H1 (cell line): Measurements from ENCODE around the gene RAB4B. TPM values are rescaled to one million over a fixed set of nuclear protein-coding genes. Genes with fewer than 3 reads are reported as not detected.

Experiments used
- CTCF ChIA-PET: fragments of 300-600 bp; sonication (Branson Sonifier 250); formaldehyde crosslinking; loops from one replicate; lab custom pipeline; 2021; ENCODE audit not compliant: partially characterized antibody; lab: Charles Lee
- POLR2A ChIA-PET: fragments of 300-600 bp; sonication (Branson Sonifier 250); formaldehyde crosslinking; loops from one replicate; lab custom pipeline; 2021; ENCODE audit warnings: inconsistent platforms; ENCODE audit not compliant: partially characterized antibody; lab: Charles Lee
- DNase-seq, 2 experiments: peaks; one replicate each; pipeline versions ENCODE4 v3.0.0 to v3.0.0-alpha.2; 2010 to 2022; ENCODE audit warnings: low spot score in 2 of 2, low read depth in 1 of 2, mixed read lengths in 1 of 2
- FAIRE-seq: peaks from 2 replicates; lab custom pipeline; 2011; peaks lifted over from hg19 to GRCh38; lab: Jason Lieb, UNC
- H2AFZ ChIP-seq: 2 replicates; pipeline ENCODE4 v1.8.1; 2012; ENCODE audit warnings: low read length, inconsistent platforms
- H2AK5ac ChIP-seq: 2 replicates; pipeline ENCODE4 v1.6.1; 2013; ENCODE audit warnings: low read depth, low read length
- H2BK120ac ChIP-seq: replicated peaks from 2 replicates; pipeline ENCODE3; 2013; ENCODE audit warnings: low read depth, low read length, inconsistent platforms
- H2BK12ac ChIP-seq: 2 replicates; pipeline ENCODE4 v1.6.1; 2013; ENCODE audit warnings: low read depth, low read length
- H2BK15ac ChIP-seq: 2 replicates; pipeline ENCODE4 v1.6.1; 2013; ENCODE audit warnings: low read length
- H2BK20ac ChIP-seq: 2 replicates; pipeline ENCODE4 v1.6.1; 2013; ENCODE audit warnings: low read length
- H2BK5ac ChIP-seq: 2 replicates; pipeline ENCODE4 v1.6.1; 2013; ENCODE audit warnings: low read depth, low read length
- H3K14ac ChIP-seq: 2 replicates; pipeline ENCODE4 v1.6.1; 2013; ENCODE audit warnings: inconsistent platforms; ENCODE audit not compliant: insufficient read length
- H3K18ac ChIP-seq: 2 replicates; pipeline ENCODE4 v1.6.1; 2013; ENCODE audit warnings: low read length; ENCODE audit errors: extremely low read depth
- H3K23ac ChIP-seq: 2 replicates; pipeline ENCODE4 v1.6.1; 2013; ENCODE audit warnings: inconsistent platforms; ENCODE audit not compliant: insufficient read length
- H3K23me2 ChIP-seq: 2 replicates; pipeline ENCODE4 v1.6.1; 2013; ENCODE audit warnings: low read depth, low read length
- H3K27ac ChIP-seq: 2 replicates; pipeline ENCODE4 v1.6.1; 2011; ENCODE audit warnings: low read depth, low read length, inconsistent platforms
- H3K27me3 ChIP-seq, 4 experiments: replicated peaks in 1 of 4; 1 replicate in 1 of 4; 2 replicates in 3 of 4; pipeline versions ENCODE4 v1.6.1 to v1.8.1; 2011 to 2013; ENCODE audit warnings: low read length in 3 of 4, mild to moderate bottlenecking in 3 of 4, inconsistent platforms in 2 of 4, mixed read lengths in 2 of 4, moderate library complexity in 1 of 4; ENCODE audit not compliant: control insufficient read depth in 3 of 4, insufficient read depth in 3 of 4; ENCODE audit errors: extremely low read depth in 1 of 4
- H3K36me3 ChIP-seq, 4 experiments: 2 replicates each; pipeline versions ENCODE4 v1.6.1 to v1.8.1; 2011 to 2013; ENCODE audit warnings: mild to moderate bottlenecking in 4 of 4, low read length in 3 of 4, moderate library complexity in 2 of 4, control low read depth in 1 of 4, inconsistent platforms in 1 of 4; ENCODE audit not compliant: insufficient read depth in 4 of 4, control insufficient read depth in 2 of 4
- H3K4ac ChIP-seq: replicated peaks from 2 replicates; pipeline ENCODE3; 2013; ENCODE audit warnings: low read length, low read depth, mixed read lengths, inconsistent platforms; ENCODE audit not compliant: insufficient read length
- H3K4me1 ChIP-seq, 4 experiments: replicated peaks in 1 of 4; 1 replicate in 1 of 4; 2 replicates in 3 of 4; pipeline versions ENCODE4 v1.6.1 to v1.8.1; 2011 to 2013; ENCODE audit warnings: low read length in 3 of 4, inconsistent platforms in 2 of 4, mixed read lengths in 1 of 4; ENCODE audit not compliant: insufficient read depth in 4 of 4, control insufficient read depth in 3 of 4
- H3K4me2 ChIP-seq, 2 experiments: 2 replicates each; pipeline versions ENCODE4 v1.6.1 to v1.8.1; 2011 to 2013; ENCODE audit warnings: low read depth in 2 of 2, low read length in 2 of 2, control low read depth in 1 of 2, inconsistent platforms in 1 of 2, mild to moderate bottlenecking in 1 of 2; ENCODE audit not compliant: insufficient read depth in 1 of 2
- H3K4me3 ChIP-seq, 4 experiments: fragments of 200-600, 300-600 bp in 1 of 4; sonication (generic), shearing (Covaris generic), sonication (Bioruptor Twin) in 1 of 4; 2 replicates each; pipeline versions ENCODE4 v1.5.1 to v1.8.1; 2011 to 2016; ENCODE audit warnings: low read length in 4 of 4, low read depth in 3 of 4, control low read depth in 2 of 4, inconsistent platforms in 2 of 4, mild to moderate bottlenecking in 2 of 4, mixed read lengths in 1 of 4, moderate library complexity in 1 of 4; ENCODE audit not compliant: insufficient read depth in 2 of 4; ENCODE audit errors: extremely low read depth in 1 of 4
- H3K56ac ChIP-seq: replicated peaks from 2 replicates; pipeline ENCODE3; 2013; ENCODE audit warnings: low read depth, mild to moderate bottlenecking, mixed read lengths, low read length, inconsistent platforms; ENCODE audit not compliant: insufficient read length
- H3K79me1 ChIP-seq: 2 replicates; pipeline ENCODE4 v1.6.1; 2013; ENCODE audit warnings: low read depth, low read length, control low read depth
- H3K79me2 ChIP-seq, 2 experiments: 2 replicates each; pipeline versions ENCODE4 v1.6.1 to v1.8.1; 2012 to 2013; ENCODE audit warnings: low read length in 2 of 2, mild to moderate bottlenecking in 2 of 2, inconsistent platforms in 1 of 2; ENCODE audit not compliant: insufficient read depth in 2 of 2, control insufficient read depth in 1 of 2
- H3K9ac ChIP-seq, 4 experiments: replicated peaks in 1 of 4; 1 replicate in 1 of 4; 2 replicates in 3 of 4; pipeline versions ENCODE4 v1.6.1 to v1.8.1; 2011 to 2013; ENCODE audit warnings: low read depth in 3 of 4, low read length in 3 of 4, control low read depth in 2 of 4, mild to moderate bottlenecking in 2 of 4, moderate library complexity in 2 of 4, inconsistent platforms in 1 of 4; ENCODE audit errors: extremely low read depth in 1 of 4
- H3K9me3 ChIP-seq, 2 experiments: 2 replicates each; pipeline versions ENCODE4 v1.6.1 to v1.8.1; 2012 to 2013; ENCODE audit warnings: mild to moderate bottlenecking in 2 of 2, moderate library complexity in 2 of 2, control low read depth in 1 of 2, inconsistent platforms in 1 of 2, low read depth in 1 of 2, low read length in 1 of 2, mixed read lengths in 1 of 2; ENCODE audit not compliant: insufficient read depth in 2 of 2
- H4K20me1 ChIP-seq, 2 experiments: replicated peaks in 1 of 2; 2 replicates each; pipeline versions ENCODE3 to v1.8.1; 2011 to 2013; ENCODE audit warnings: inconsistent platforms in 2 of 2, low read length in 2 of 2, mild to moderate bottlenecking in 1 of 2; ENCODE audit not compliant: insufficient read depth in 2 of 2, control insufficient read depth in 1 of 2
- H4K5ac ChIP-seq: 2 replicates; pipeline ENCODE4 v1.6.1; 2013; ENCODE audit warnings: low read length, low read depth, mixed read lengths, inconsistent platforms; ENCODE audit not compliant: insufficient read length
- H4K8ac ChIP-seq: 2 replicates; pipeline ENCODE4 v1.8.0; 2013; ENCODE audit warnings: mild to moderate bottlenecking, moderate library complexity, low read length, inconsistent platforms; ENCODE audit not compliant: insufficient read depth; ENCODE audit errors: extremely low read depth
- H4K91ac ChIP-seq: replicated peaks from 2 replicates; pipeline ENCODE3; 2013; ENCODE audit warnings: low read length, mixed read lengths, inconsistent platforms; ENCODE audit not compliant: insufficient read length
- ASH2L ChIP-seq: fragments of 200-600, 300-600 bp; sonication (generic); IDR thresholded peaks from one replicate; pipeline ENCODE4 v1.7.1; 2017; ENCODE audit warnings: low read length
- BACH1 ChIP-seq: IDR thresholded peaks from 2 replicates; pipeline ENCODE4 v1.6.1; 2012; ENCODE audit warnings: low read length, improper control_type of control experiment
- BRCA1 ChIP-seq: IDR thresholded peaks from 2 replicates; pipeline ENCODE4 v1.6.1; 2012; ENCODE audit warnings: low read depth, low read length, improper control_type of control experiment
- CHD1 ChIP-seq: IDR thresholded peaks from 2 replicates; pipeline ENCODE4 v1.6.1; 2012; ENCODE audit warnings: low read depth, low read length, improper control_type of control experiment
- CHD2 ChIP-seq: IDR thresholded peaks from 2 replicates; pipeline ENCODE4 v1.6.1; 2012; ENCODE audit warnings: low read length, improper control_type of control experiment
- EZH2 ChIP-seq: fragments of 200-600 bp; sonication (generic); IDR thresholded peaks from 2 replicates; pipeline ENCODE4 v1.7.1; 2012; ENCODE audit warnings: low read depth, mild to moderate bottlenecking, moderate library complexity, low read length, inconsistent platforms; ENCODE audit not compliant: severe bottlenecking
- FOSL1 ChIP-seq: IDR thresholded peaks from 2 replicates; pipeline ENCODE4 v1.6.1; 2011; ENCODE audit warnings: mild to moderate bottlenecking, low read depth, low read length, moderate library complexity; ENCODE audit not compliant: insufficient read depth
- POLR2A ChIP-seq, 2 experiments: IDR thresholded peaks; 1 replicate in 1 of 2; 2 replicates in 1 of 2; pipeline ENCODE4 v1.6.1; 2011; ENCODE audit warnings: low read depth in 2 of 2, low read length in 2 of 2, mild to moderate bottlenecking in 2 of 2; ENCODE audit errors: control extremely low read depth in 1 of 2
- RAD21 ChIP-seq, 2 experiments: IDR thresholded peaks in 1 of 2; conservative IDR thresholded peaks in 1 of 2; 2 replicates each; pipeline ENCODE4 v1.6.1; 2011; ENCODE audit warnings: low read depth in 2 of 2, low read length in 2 of 2, improper control_type of control experiment in 1 of 2, inconsistent platforms in 1 of 2, mild to moderate bottlenecking in 1 of 2, moderate library complexity in 1 of 2
- RBBP5 ChIP-seq: IDR thresholded peaks from 2 replicates; pipeline ENCODE4 v1.7.1; 2012; ENCODE audit warnings: low read depth, mild to moderate bottlenecking, inconsistent platforms, low read length, moderate library complexity, borderline replicate concordance
- SAP30 ChIP-seq: fragments of 300-600 bp; sonication (generic); IDR thresholded peaks from 2 replicates; pipeline ENCODE4 v1.7.1; 2012; ENCODE audit warnings: low read length, moderate library complexity, mild to moderate bottlenecking, inconsistent platforms; ENCODE audit not compliant: insufficient read depth, insufficient replicate concordance
- TCF12 ChIP-seq: IDR thresholded peaks from 2 replicates; pipeline ENCODE4 v1.6.1; 2011; ENCODE audit warnings: low read depth, mild to moderate bottlenecking, low read length
- WGBS, 2 experiments: shearing (Covaris generic) in 1 of 2; methylation state at CpG; one replicate each; pipeline versions ENCODE4 v1.1.6 to v1.1.7; 2013 to 2015; ENCODE audit warnings: low lambda C conversion rate in 2 of 2, mixed read lengths in 2 of 2, inconsistent platforms in 1 of 2, low coverage in 1 of 2, missing lambda C conversion rate in 1 of 2; ENCODE audit not compliant: insufficient replicate concordance in 2 of 2, insufficient coverage in 1 of 2, insufficient read length in 1 of 2; ENCODE audit errors: extremely low coverage in 1 of 2, missing lambda C conversion rate in 1 of 2; 5-methylcytosine and 5-hydroxymethylcytosine counted together
- polyA plus RNA-seq, 7 experiments: library from polyadenylated mRNA; depleted of rRNA in 3 of 7; stranded (reverse) in 5 of 7; unstranded in 2 of 7; fragments of >200 nt in 5 of 7; fragments of 200-250 nt in 2 of 7; gene quantifications; 1 replicate in 5 of 7; 2 replicates in 1 of 7; 4 replicates in 1 of 7; pipeline versions ENCODE4 v1.2.1 to v1.2.3, GENCODE V29; 2011 to 2013; ENCODE audit warnings: missing spikeins in 2 of 7, mixed read lengths in 2 of 7
- total RNA-seq: library from RNA; stranded (reverse); fragmentation: NEBNext Ultra II Directional; extraction: Animal tissue kit (Norgen Biotek cat#: 25700); gene quantifications from 2 replicates; pipeline ENCODE4 v1.2.1, GENCODE V29; 2021

The RAB4B gene
- total and polyA plus RNA-seq, 2 of the 8 experiments (the other 6 are each of a cell fraction or from before 2014, with no cell fraction given), result 15.9 to 28.6 TPM

DNA sequence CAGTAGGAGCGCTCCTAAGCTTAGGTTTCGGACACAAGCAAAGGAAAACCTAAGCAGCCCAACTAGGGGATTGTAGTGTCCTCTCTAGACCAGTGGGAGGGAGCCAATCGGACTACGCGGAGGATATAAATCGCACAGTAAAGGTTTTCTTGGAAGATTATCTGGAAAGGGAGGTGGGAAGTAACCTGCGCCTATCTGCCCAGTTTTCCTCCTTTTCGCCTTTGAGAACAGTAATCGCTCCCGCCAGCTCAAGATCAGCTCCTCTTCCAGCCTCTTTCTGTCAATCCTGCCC lies 456 bp upstream of the RAB4B start:
- Histone ChIP-seq H2BK12ac (peak overlapping the region; percentile 95; the same call in 1 of the 2 replicates), H3K14ac (peak overlapping the region; percentile 14), H4K91ac (no peak overlapping the region), H2BK120ac (peak overlapping the region; percentile 7), H3K27ac (peak overlapping the region; percentile 99), H2AK5ac (peak overlapping the region; percentile 91), H3K56ac (no peak overlapping the region), H3K9ac (peak overlapping the region; percentile 82 to 99 (median 88)), H2BK15ac (peak overlapping the region; percentile 99), H3K4me3 (peak overlapping the region; percentile 71 to 90 (median 86)), H3K4ac (peak overlapping the region; percentile 20), H3K79me1 (no peaks in the 10 kb centered on the region), H4K20me1 (no peaks in the 10 kb centered on the region), H3K4me1 (peaks cover 0 to 14% (median 6%) of the 10 kb centered on the region in 4 experiments; a peak in 6 of 7 replicates), H4K8ac (peak overlapping the region; percentile 89; the same call in 1 of the 2 replicates), H2BK20ac (no peak overlapping the region; the same call in 1 of the 2 replicates), H2AFZ (0 out of 2 replicates have a peak overlapping the region, but pooled peaks have one; percentile 59), H3K36me3 (no peaks in the 10 kb centered on the region), H3K23me2 (peaks cover 8% of the 10 kb centered on the region; the same call in 1 of the 2 replicates), H2BK5ac (peak overlapping the region; percentile 97), H3K23ac (no peak overlapping the region), H3K79me2 (no peaks in the 10 kb centered on the region), H3K18ac (peak overlapping the region; percentile 95), H3K27me3 (no peaks in the 10 kb centered on the region), H3K4me2 (peak overlapping the region; percentile 94 to 96), H4K5ac (peak overlapping the region; percentile 87), H3K9me3 (no peaks in the 10 kb centered on the region)
- WGBS, 2 experiments, result 5% methylated on average over 10 of the region's 10 CpGs; no CpG with 5 or more reads in 1 of the 2 experiments
- POLR2A ChIA-PET, result interaction anchor here (0.9 to 17.9 kb wide), 14 partner anchors 10 to 486 kb away, joined by 3 to 399 read pairs (median 6); partner anchors contain the start of genes ACTMAP, EGLN2, HNRNPUL1 and NUMBL
- DNase-seq, result no peak
- TF ChIP-seq FOSL1, result no peak
- TF ChIP-seq BACH1, result no peak
- TF ChIP-seq TCF12, result no peak
- peak in 1 of 2 experiments; percentile 89; a peak in 2 of 3 replicates for TF ChIP-seq POLR2A (IDR thresholded peaks at IDR 0.05; ENCODE audit: control extremely low read depth in 1 of 2, low read depth in 2 of 2, low read length in 2 of 2)
- peak; percentile 95 for TF ChIP-seq ASH2L
- no peak for TF ChIP-seq EZH2
- TF ChIP-seq CHD2, result no peak
- TF ChIP-seq SAP30, result no peak
- TF ChIP-seq BRCA1, result 0 out of 2 replicates have a peak, but pooled peaks have one; percentile 3
- no peak for TF ChIP-seq RAD21 (IDR thresholded peaks at IDR 0.05 in 1 of 2, conservative IDR thresholded peaks at IDR 0.05 in 1 of 2; ENCODE audit: low read depth in 2 of 2, low read length in 2 of 2)
- TF ChIP-seq RBBP5, result 0 out of 2 replicates have a peak, but pooled peaks have one; percentile 74
- 0 out of 2 replicates have a peak, but pooled peaks have one; percentile 31 for TF ChIP-seq CHD1
- FAIRE-seq, result no peak
- CTCF ChIA-PET, result interaction anchor here (0.6 to 3.9 kb wide), 7 partner anchors 19 to 1825 kb away, joined by 3 to 29 read pairs (median 3); partner anchors contain the start of gene EGLN2
